Activated CD4-positive, alpha-beta T cell treated with anti-CD3 and anti-CD28 coated beads, Interleukin-2, Interleukin-4, amounts not matched to agents 100 ng/mL and 50 ng/mL, durations not matched to agents 16 hours and 8 hours (primary cell): ENCODE measurements around the gene GNG4.
"Not testable (repeated sequence)": the region's sequence is repeated elsewhere in the genome, so short reads cannot be mapped to it uniquely, and the experiment has no call there.

Experiments
- DNase-seq: peaks from one replicate; pipeline ENCODE4 v3.0.0-alpha.2; 2020; ENCODE audit warnings: low spot score

GNG4 gene

GRCh38 chr1:235648954-235649367, 623 bp downstream of the GNG4 start:
- peak; percentile 43 for DNase-seq

- no peak for DNase-seq
Measured at GRCh38 chr1:235648407-235648907, 1.1 kb downstream of the GNG4 start.

- not testable (repeated sequence) for DNase-seq
Measured at GRCh38 chr1:235647537-235647936, 2.0 kb downstream of the GNG4 start.

- no peak for DNase-seq
Measured at GRCh38 chr1:235646463-235646862, 3.1 kb downstream of the GNG4 start.

- DNase-seq: no peak
Measured at GRCh38 chr1:235644693-235645305, 4.8 kb downstream of the GNG4 start.

- DNase-seq: no peak
Measured at GRCh38 chr1:235643837-235644692, 5.5 kb downstream of the GNG4 start.

- DNase-seq: no peak
Measured at GRCh38 chr1:235642943-235643371, 6.6 kb downstream of the GNG4 start.

GRCh38 chr1:235642011-235642942, 7.3 kb downstream of the GNG4 start:
- peak; percentile 77 for DNase-seq

GRCh38 chr1:235640580-235640979, 9.0 kb downstream of the GNG4 start:
- DNase-seq: no peak

GRCh38 chr1:235639226-235640205, 10.1 kb downstream of the GNG4 start:
- DNase-seq: no peak

GRCh38 chr1:235638612-235639011, 11.0 kb downstream of the GNG4 start:
- DNase-seq: not testable (repeated sequence)

- no peak for DNase-seq
Measured at GRCh38 chr1:235637756-235638534, 11.6 kb downstream of the GNG4 start.

- DNase-seq: no peak
Measured at GRCh38 chr1:235635938-235636662, 13.5 kb downstream of the GNG4 start.

GRCh38 chr1:235632506-235633401, 16.8 kb downstream of the GNG4 start:
- no peak for DNase-seq

GRCh38 chr1:235631816-235632215, 17.8 kb downstream of the GNG4 start:
- no peak for DNase-seq

GRCh38 chr1:235628316-235629005, 21.1 kb downstream of the GNG4 start:
- no peak for DNase-seq

- DNase-seq: no peak
Measured at GRCh38 chr1:235625831-235626230, 23.8 kb downstream of the GNG4 start.

- no peak for DNase-seq
Measured at GRCh38 chr1:235625340-235625739, 24.2 kb downstream of the GNG4 start.
